Transverse colon (tissue), 4 donors: ENCODE measurements around the gene SPRR1A. TPM values are rescaled to one million over a fixed set of nuclear protein-coding genes. Genes with fewer than 3 reads are reported as not detected.

ENCODE experiments used
- DNase-seq: peaks from one replicate; pipeline ENCODE4 v3.0.0-alpha.2; 2019
- H3K27ac ChIP-seq, 4 donors: fragments of 200-600 bp; sonication (generic); 2 replicates each; pipeline ENCODE4 v1.5.1; 2016 to 2018; ENCODE audit warnings: inconsistent platforms in 4 of 4
- H3K27me3 ChIP-seq: fragments of 200-600 bp; sonication (generic); 2 replicates; pipeline ENCODE4 v1.5.1; 2017; ENCODE audit warnings: inconsistent platforms
- H3K36me3 ChIP-seq, 4 donors: fragments of 200-600 bp; sonication (generic); 2 replicates each; pipeline ENCODE4 v1.5.1; 2017 to 2019; ENCODE audit warnings: inconsistent platforms in 4 of 4
- H3K4me1 ChIP-seq, 4 donors: fragments of 200-600 bp; sonication (generic); 2 replicates each; pipeline ENCODE4 v1.5.1; 2017 to 2020; ENCODE audit warnings: inconsistent platforms in 4 of 4
- H3K4me3 ChIP-seq, 4 donors: fragments of 200-600 bp; sonication (generic); 1 replicate in 1 of 4; 2 replicates in 3 of 4; pipeline versions ENCODE4 v1.5.1 to v1.6.1; 2017 to 2019; ENCODE audit warnings: inconsistent platforms in 4 of 4
- H3K9me3 ChIP-seq, 2 donors: fragments of 200-600 bp; sonication (generic); 2 replicates each; pipeline ENCODE4 v1.5.1; 2017 to 2019; ENCODE audit warnings: inconsistent platforms in 2 of 2
- EP300 ChIP-seq: sonication (generic); formaldehyde crosslinking; IDR thresholded peaks from one replicate; pipeline ENCODE4 v1.6.1; 2017; ENCODE audit warnings: antibody characterized with exemption, low read depth
- POLR2A ChIP-seq: fragments of 450-650 bp; IDR thresholded peaks from one replicate; pipeline ENCODE4 v1.6.1; 2016; ENCODE audit warnings: antibody characterized with exemption, mild to moderate bottlenecking, moderate library complexity
- POLR2AphosphoS5 ChIP-seq, 3 donors: sonication (generic); formaldehyde crosslinking; IDR thresholded peaks; one replicate each; pipeline ENCODE4 v1.6.1; 2016; ENCODE audit warnings: antibody characterized with exemption in 3 of 3
- WGBS, 2 donors: methylation state at CpG; one replicate each; pipeline ENCODE4 v1.1.5; 2018; ENCODE audit warnings: low coverage in 1 of 2; 5-methylcytosine and 5-hydroxymethylcytosine counted together
- in situ Hi-C, 4 donors: fragments of 200-750 bp; cut with MboI; loops; one replicate each; pipeline versions ENCODE4 v1.15.0 to v1.15.1; 2017; ENCODE audit warnings: low sequenced_read_pairs in 3 of 4, low pct_ligation_motif_present in 1 of 4, low pct_unique_long_range_greater_than_20kb in 1 of 4
- intact Hi-C: fragments of 100-400 bp; cut with DNase I; formaldehyde crosslinking; loops from one replicate; pipeline ENCODE4 v1.15.1; 2023; ENCODE audit warnings: low total_unique reads
- total RNA-seq, 4 donors: library from RNA; depleted of rRNA; stranded (reverse); fragments of >200 nt; gene quantifications; one replicate each; pipeline ENCODE4 v1.1.0, GENCODE V29; 2016
- TF ChIP-seq, protein P1 (sequence below), 5 experiments: fragments of 200-600 bp in 3 of 5; fragments of 450-650 bp in 2 of 5; sonication (generic) in 3 of 5; IDR thresholded peaks; 1 replicate in 2 of 5; 2 replicates in 3 of 5; pipeline ENCODE4 v1.5.1; 2016 to 2017; ENCODE audit warnings: antibody characterized with exemption in 5 of 5, inconsistent platforms in 3 of 5, mild to moderate bottlenecking in 2 of 5, moderate library complexity in 1 of 5

SPRR1A gene
- total RNA-seq, 4 donors from 2014 or later, result not detected

GRCh38 chr1:152977614-152978013 lies 6.3 kb upstream of the SPRR1A start:
- intact Hi-C loops, result no loop called here
- Histone ChIP-seq H3K9me3 (no peaks in the 10 kb centered on the region), H3K36me3 (no peaks in the 10 kb centered on the region), H3K27ac (no peak overlapping the region), H3K4me3 (no peak overlapping the region), H3K27me3 (no peaks in the 10 kb centered on the region), H3K4me1 (no peaks in the 10 kb centered on the region)
- no peak for DNase-seq
- TF ChIP-seq EP300 (no peak), POLR2A (no peak), POLR2AphosphoS5 (IDR thresholded peaks at IDR 0.05) (no peak)
- TF ChIP-seq, protein P1, sequence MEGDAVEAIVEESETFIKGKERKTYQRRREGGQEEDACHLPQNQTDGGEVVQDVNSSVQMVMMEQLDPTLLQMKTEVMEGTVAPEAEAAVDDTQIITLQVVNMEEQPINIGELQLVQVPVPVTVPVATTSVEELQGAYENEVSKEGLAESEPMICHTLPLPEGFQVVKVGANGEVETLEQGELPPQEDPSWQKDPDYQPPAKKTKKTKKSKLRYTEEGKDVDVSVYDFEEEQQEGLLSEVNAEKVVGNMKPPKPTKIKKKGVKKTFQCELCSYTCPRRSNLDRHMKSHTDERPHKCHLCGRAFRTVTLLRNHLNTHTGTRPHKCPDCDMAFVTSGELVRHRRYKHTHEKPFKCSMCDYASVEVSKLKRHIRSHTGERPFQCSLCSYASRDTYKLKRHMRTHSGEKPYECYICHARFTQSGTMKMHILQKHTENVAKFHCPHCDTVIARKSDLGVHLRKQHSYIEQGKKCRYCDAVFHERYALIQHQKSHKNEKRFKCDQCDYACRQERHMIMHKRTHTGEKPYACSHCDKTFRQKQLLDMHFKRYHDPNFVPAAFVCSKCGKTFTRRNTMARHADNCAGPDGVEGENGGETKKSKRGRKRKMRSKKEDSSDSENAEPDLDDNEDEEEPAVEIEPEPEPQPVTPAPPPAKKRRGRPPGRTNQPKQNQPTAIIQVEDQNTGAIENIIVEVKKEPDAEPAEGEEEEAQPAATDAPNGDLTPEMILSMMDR (IDR thresholded peaks at IDR 0.05), result no peak
- in situ Hi-C loops, result no loop called here

DNA sequence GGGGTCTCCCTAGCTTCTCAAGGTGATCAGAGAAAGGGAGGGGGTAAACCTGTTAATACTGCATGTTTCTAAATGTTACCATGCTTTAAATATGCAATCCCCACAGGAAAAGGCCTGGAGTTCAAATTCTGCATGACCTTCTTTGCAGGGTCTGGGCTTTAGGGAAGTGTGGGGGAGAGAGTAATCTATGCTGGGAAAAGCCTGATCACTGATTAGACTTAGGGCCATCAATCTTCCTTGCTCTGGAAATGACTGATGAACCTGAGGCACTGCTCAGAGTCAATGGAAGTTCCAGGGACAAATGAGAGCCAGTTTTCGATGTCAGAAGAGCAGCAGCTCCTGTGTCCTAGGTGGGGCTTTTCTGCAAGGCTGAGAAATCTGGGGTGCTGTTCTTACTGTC lies 3.2 kb upstream of the SPRR1A start:
- Histone ChIP-seq H3K4me1 (no peaks in the 10 kb centered on the region), H3K27ac (no peak overlapping the region), H3K9me3 (no peaks in the 10 kb centered on the region), H3K4me3 (no peak overlapping the region), H3K27me3 (no peaks in the 10 kb centered on the region), H3K36me3 (no peaks in the 10 kb centered on the region)
- in situ Hi-C loops (no loop called here), intact Hi-C loops (no loop called here)
- WGBS, 2 donors, result 78% methylated on average over 1 of the region's 1 CpG; no CpG with 5 or more reads in 1 of the 2 donors
- DNase-seq, result no peak
- no peak for TF ChIP-seq EP300
- no peak for TF ChIP-seq POLR2A
- no peak for TF ChIP-seq POLR2AphosphoS5 (IDR thresholded peaks at IDR 0.05)
- TF ChIP-seq, protein P1 (IDR thresholded peaks at IDR 0.05), result no peak

DNA sequence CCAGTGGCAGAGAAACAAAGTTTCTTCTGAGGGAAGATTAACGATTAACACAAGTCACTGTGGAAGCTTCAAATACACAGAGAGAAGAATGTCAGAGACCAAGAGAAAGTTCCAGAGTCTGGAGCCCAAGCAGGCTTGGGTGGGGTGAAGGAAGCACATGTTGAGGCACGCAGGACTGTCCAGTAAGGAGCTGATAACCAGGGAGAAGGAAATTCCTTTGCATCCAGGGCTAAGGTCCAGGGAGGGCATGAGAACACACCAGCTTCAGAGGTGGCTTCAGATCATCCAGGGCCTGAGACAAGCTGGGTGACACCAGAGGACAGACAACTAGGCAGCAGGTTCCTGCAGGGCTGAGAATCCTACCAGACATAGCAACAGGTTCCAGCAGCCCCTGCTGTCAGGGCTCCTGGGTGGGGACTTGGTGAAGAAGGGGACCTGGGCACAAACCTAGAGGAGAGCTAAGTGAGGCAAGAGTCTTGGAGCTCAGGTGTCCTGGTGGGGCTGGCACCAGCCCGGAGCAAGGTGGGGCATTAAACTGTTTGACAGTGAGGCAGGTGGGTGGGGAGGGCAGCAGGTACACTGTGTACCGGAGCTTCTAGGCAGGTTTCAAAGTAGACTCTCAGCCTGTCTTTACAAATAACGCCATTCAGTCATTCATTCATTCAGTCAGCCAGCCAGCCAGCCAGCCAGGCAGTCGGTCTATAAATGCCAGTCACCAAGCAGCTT lies 2.6 kb upstream of the SPRR1A start:
- intact Hi-C loops, result no loop called here
- Histone ChIP-seq H3K9me3 (no peaks in the 10 kb centered on the region), H3K27ac (no peak overlapping the region), H3K4me1 (no peaks in the 10 kb centered on the region), H3K27me3 (no peaks in the 10 kb centered on the region), H3K36me3 (no peaks in the 10 kb centered on the region), H3K4me3 (no peak overlapping the region)
- in situ Hi-C loops, result no loop called here
- TF ChIP-seq, protein P1 (IDR thresholded peaks at IDR 0.05), result no peak
- TF ChIP-seq EP300 (no peak), POLR2AphosphoS5 (IDR thresholded peaks at IDR 0.05) (no peak), POLR2A (no peak)
- 40 to 69% methylated on average over 1 to 6 of the region's 6 CpGs for WGBS, 2 donors
- no peak for DNase-seq

- Histone ChIP-seq H3K9me3 (no peaks in the 10 kb centered on the region), H3K4me1 (no peaks in the 10 kb centered on the region), H3K27ac (no peak overlapping the region), H3K27me3 (no peaks in the 10 kb centered on the region), H3K36me3 (no peaks in the 10 kb centered on the region), H3K4me3 (no peak overlapping the region)
- in situ Hi-C loops, result no loop called here
- no peak for TF ChIP-seq POLR2AphosphoS5 (IDR thresholded peaks at IDR 0.05)
- TF ChIP-seq, protein P1 (IDR thresholded peaks at IDR 0.05), result no peak
- no peak for TF ChIP-seq EP300
- no peak for TF ChIP-seq POLR2A
- intact Hi-C loops, result no loop called here
- 72% methylated on average over 4 of the region's 4 CpGs; no CpG with 5 or more reads in 1 of the 2 donors for WGBS, 2 donors
- DNase-seq, result no peak
These were observed 1.8 kb upstream of the SPRR1A start for GRCh38 chr1:152982076-152982475.
